ENCODE measurements around the gene DHX16. TPM values are rescaled to one million over a fixed set of nuclear protein-coding genes. Genes with fewer than 3 reads are reported as not detected.

The DHX16 gene
- total and polyA plus RNA-seq, 2 of the 8 experiments (the other 6 are each of a cell fraction or from before 2014, with no cell fraction given) = 27.4 to 44.4 TPM

GRCh38 chr6:30657454-30657853, 15.4 kb downstream of the DHX16 start:
- no peak overlapping the region for H2BK12ac ChIP-seq (ENCODE audit: low read depth, low read length)
- H3K4ac ChIP-seq (replicated peaks; ENCODE audit: insufficient read length, low read depth, low read length) = no peak overlapping the region
- no peak overlapping the region for H3K18ac ChIP-seq (ENCODE audit: extremely low read depth, low read length)
- H3K79me1 ChIP-seq (ENCODE audit: low read depth, low read length) = no peaks in the 10 kb centered on the region
- no peak overlapping the region for H3K27ac ChIP-seq (ENCODE audit: low read depth, low read length)
- H4K91ac ChIP-seq (replicated peaks; ENCODE audit: insufficient read length, low read length) = no peak overlapping the region
- no peak overlapping the region for H3K4me3 ChIP-seq (ENCODE audit: extremely low read depth in 1 of 4, insufficient read depth in 2 of 4, low read depth in 3 of 4, low read length in 4 of 4)
- H3K14ac ChIP-seq (ENCODE audit: insufficient read length) = no peak overlapping the region
- H2AFZ ChIP-seq (ENCODE audit: low read length) = no peak overlapping the region
- H4K20me1 ChIP-seq (replicated peaks in 1 of 2; ENCODE audit: control insufficient read depth in 1 of 2, insufficient read depth in 2 of 2, low read length in 2 of 2) = peaks cover 3 to 6% of the 10 kb centered on the region in 2 experiments
- H3K27me3 ChIP-seq (replicated peaks in 1 of 4; ENCODE audit: control insufficient read depth in 3 of 4, extremely low read depth in 1 of 4, insufficient read depth in 3 of 4, low read length in 3 of 4) = no peaks in the 10 kb centered on the region
- H2BK15ac ChIP-seq (ENCODE audit: low read length) = no peak overlapping the region
- DNase-seq (ENCODE audit: low read depth in 1 of 2, low spot score in 2 of 2) (no peak), FAIRE-seq (no peak)
- H3K79me2 ChIP-seq (ENCODE audit: control insufficient read depth in 1 of 2, insufficient read depth in 2 of 2, low read length in 2 of 2) = no peaks in the 10 kb centered on the region
- no peaks in the 10 kb centered on the region for H3K9me3 ChIP-seq (ENCODE audit: insufficient read depth in 2 of 2, low read depth in 1 of 2, low read length in 1 of 2)
- H3K36me3 ChIP-seq (ENCODE audit: control insufficient read depth in 2 of 4, insufficient read depth in 4 of 4, low read length in 3 of 4) = peaks cover 18 to 74% (median 65%) of the 10 kb centered on the region in 4 experiments
- no peak overlapping the region for H4K5ac ChIP-seq (ENCODE audit: insufficient read length, low read depth, low read length)
- H2AK5ac ChIP-seq (ENCODE audit: low read depth, low read length) = no peak overlapping the region
- H3K23ac ChIP-seq (ENCODE audit: insufficient read length) = no peak overlapping the region
- H2BK20ac ChIP-seq (ENCODE audit: low read length) = no peak overlapping the region
- no peak overlapping the region for H3K56ac ChIP-seq (replicated peaks; ENCODE audit: insufficient read length, low read depth, low read length)
- H2BK120ac ChIP-seq (replicated peaks; ENCODE audit: low read depth, low read length) = no peak overlapping the region
- H3K9ac ChIP-seq (replicated peaks in 1 of 4; ENCODE audit: extremely low read depth in 1 of 4, low read depth in 3 of 4, low read length in 3 of 4) = no peak overlapping the region
- POLR2A ChIA-PET (ENCODE audit: partially characterized antibody) = interaction anchor here (0.6 to 1.9 kb wide), 7 partner anchors 9 to 170 kb away, joined by 3 to 9 read pairs (median 4); no protein-coding TSS in a partner anchor
- H2BK5ac ChIP-seq (ENCODE audit: low read depth, low read length) = no peak overlapping the region
- no peaks in the 10 kb centered on the region for H3K4me1 ChIP-seq (replicated peaks in 1 of 4; ENCODE audit: control insufficient read depth in 3 of 4, insufficient read depth in 4 of 4, low read length in 3 of 4)
- CTCF ChIA-PET (ENCODE audit: partially characterized antibody) = interaction anchor here (1.5 to 3.3 kb wide), 2 partner anchors 9 to 14 kb away, joined by 3 to 12 read pairs; partner anchors contain the start of gene DHX16
- no peaks in the 10 kb centered on the region for H3K23me2 ChIP-seq (ENCODE audit: low read depth, low read length)
- H3K4me2 ChIP-seq (ENCODE audit: insufficient read depth in 1 of 2, low read depth in 2 of 2, low read length in 2 of 2) = no peak overlapping the region
- no peak overlapping the region for H4K8ac ChIP-seq (ENCODE audit: extremely low read depth, insufficient read depth, low read length)
- no peak for TF ChIP-seq CHD7 (IDR thresholded peaks at IDR 0.05; ENCODE audit: insufficient replicate concordance, low read length)

Measured in H1 (cell line).